Measurements from ENCODE around the gene ENTPD8.

ENTPD8 gene

GRCh38 chr9:137449931-137450538 is 8.9 kb upstream of the ENTPD8 start:
- peak; percentile 70 for DNase-seq (ENCODE audit: low read depth)
- peak; percentile 48; the same call in 1 of the 2 replicates for TF ChIP-seq MAX (IDR thresholded peaks at IDR 0.05; ENCODE audit: low read depth, low read length)
- TF ChIP-seq MYC (IDR thresholded peaks at IDR 0.05; ENCODE audit: low read depth, low read length): no peak

DNA sequence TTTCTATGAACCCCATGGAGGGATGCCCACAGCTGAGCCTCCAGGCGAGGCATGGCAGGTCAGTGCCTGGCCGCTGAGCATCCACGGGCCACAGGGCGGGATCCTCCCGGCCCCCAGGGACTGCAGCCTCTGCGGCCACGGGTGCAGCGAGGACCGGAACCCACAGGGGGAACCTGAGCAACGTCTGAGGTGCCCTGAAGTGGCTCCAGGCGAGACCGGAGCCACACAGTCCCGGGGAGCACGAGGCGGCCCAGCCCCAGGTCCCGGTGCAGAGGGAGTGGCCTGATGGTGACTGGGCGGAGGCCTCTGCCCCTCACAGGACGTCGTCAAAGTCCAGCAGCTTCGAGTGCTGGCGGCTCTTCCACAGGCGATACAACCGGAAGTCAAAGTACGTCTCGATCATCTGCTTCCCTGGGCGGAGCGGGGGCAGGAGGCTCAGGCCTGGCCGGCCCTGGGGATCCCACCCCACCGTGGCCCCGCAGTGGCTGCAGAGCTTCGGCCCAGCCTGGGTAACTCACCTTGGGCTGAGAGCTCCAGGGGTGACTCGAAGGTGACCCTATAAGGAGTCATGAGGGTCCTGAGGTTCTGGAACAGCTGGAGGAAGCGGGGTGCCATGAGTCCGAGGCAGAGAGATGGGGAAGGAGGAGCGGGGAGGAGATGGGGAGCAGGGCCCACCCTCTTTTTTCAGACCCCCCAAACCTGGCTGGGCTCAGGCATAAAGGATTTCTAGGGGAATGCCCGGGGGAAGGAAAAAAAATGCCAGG is 8.1 kb upstream of the ENTPD8 start:
- no peak for DNase-seq (ENCODE audit: low read depth)
- no peak for TF ChIP-seq CTCF (IDR thresholded peaks at IDR 0.05; ENCODE audit: low read depth, low read length)
- no peak for TF ChIP-seq MYC (IDR thresholded peaks at IDR 0.05; ENCODE audit: low read depth, low read length)
- no peak for TF ChIP-seq MAX (IDR thresholded peaks at IDR 0.05; ENCODE audit: low read depth, low read length)
- no peak for TF ChIP-seq POLR2A (IDR thresholded peaks at IDR 0.05; ENCODE audit: extremely low read depth, insufficient read length)

More at GRCh38 chr9:137449931-137450538, 8.9 kb upstream of the ENTPD8 start:
- no peak overlapping the region for H3K4me3 ChIP-seq (ENCODE audit: low read depth, low read length)

DNA sequence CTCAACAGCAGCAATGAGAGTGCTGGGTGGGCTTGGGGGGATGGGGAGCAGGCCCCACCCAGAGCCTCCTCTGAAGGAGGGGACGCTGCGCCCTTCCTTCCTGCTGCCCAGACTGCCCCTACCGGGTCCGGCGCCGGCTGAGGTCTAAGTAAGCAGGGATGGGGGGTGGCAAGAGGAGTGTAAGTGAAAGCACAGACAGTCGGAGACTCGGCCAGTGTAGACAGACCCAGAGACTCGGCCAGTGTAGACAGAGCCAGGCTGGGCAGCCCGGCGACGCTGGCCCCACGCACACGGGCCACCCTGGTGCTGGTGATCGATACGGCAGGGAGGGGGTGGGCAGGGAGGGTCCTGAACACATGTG is 7.4 kb upstream of the ENTPD8 start:
- no peak for DNase-seq (ENCODE audit: low read depth)
- TF ChIP-seq MAX (IDR thresholded peaks at IDR 0.05; ENCODE audit: low read depth, low read length) (no peak), CTCF (IDR thresholded peaks at IDR 0.05; ENCODE audit: low read depth, low read length) (no peak), POLR2A (IDR thresholded peaks at IDR 0.05; ENCODE audit: extremely low read depth, insufficient read length) (no peak), MYC (IDR thresholded peaks at IDR 0.05; ENCODE audit: low read depth, low read length) (no peak)
- H3K4me3 ChIP-seq (ENCODE audit: low read depth, low read length): no peak overlapping the region

More for the DNA sequence above, 8.1 kb upstream of the ENTPD8 start:
- H3K4me3 ChIP-seq (ENCODE audit: low read depth, low read length): no peak overlapping the region

GRCh38 chr9:137447722-137448601 is 6.8 kb upstream of the ENTPD8 start:
- TF ChIP-seq MYC (IDR thresholded peaks at IDR 0.05; ENCODE audit: low read depth, low read length) (no peak), POLR2A (IDR thresholded peaks at IDR 0.05; ENCODE audit: extremely low read depth, insufficient read length) (no peak), CTCF (IDR thresholded peaks at IDR 0.05; ENCODE audit: low read depth, low read length) (no peak), MAX (IDR thresholded peaks at IDR 0.05; ENCODE audit: low read depth, low read length) (no peak)
- H3K4me3 ChIP-seq (ENCODE audit: low read depth, low read length): no peak overlapping the region
- no peak for DNase-seq (ENCODE audit: low read depth)

DNA sequence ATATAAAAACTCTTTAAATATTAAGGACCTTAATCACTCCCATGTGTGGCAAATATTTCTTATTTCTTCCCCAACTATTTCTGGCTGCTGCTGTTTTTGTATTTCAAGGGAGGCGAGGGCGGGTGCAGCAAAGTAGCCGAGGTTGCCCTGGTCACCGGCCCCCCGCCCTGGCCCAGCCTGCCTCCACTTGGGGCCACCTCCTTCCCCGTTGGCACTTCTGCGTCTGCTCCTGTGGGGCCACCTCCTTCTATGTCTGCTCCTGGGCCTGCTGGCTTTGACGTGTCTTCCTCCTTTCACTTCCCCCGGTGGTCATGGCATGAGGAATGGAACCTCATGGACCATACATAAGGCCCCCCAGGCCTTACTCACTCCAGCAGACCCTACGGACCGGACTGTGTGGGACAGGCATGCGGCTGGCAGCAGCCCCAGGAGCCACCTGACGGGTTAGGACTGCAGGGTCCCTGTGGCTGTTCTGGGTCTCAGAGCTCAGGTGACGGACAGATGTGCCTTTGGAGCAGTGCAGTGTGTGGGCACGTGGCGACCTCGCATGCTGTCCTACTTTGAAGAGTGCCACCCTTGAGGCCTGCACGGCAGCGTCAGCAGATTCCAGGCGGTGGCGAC is 5.8 kb upstream of the ENTPD8 start:
- no peak overlapping the region for H3K4me3 ChIP-seq (ENCODE audit: low read depth, low read length)
- DNase-seq (ENCODE audit: low read depth): no peak
- TF ChIP-seq CTCF (IDR thresholded peaks at IDR 0.05; ENCODE audit: low read depth, low read length) (no peak), POLR2A (IDR thresholded peaks at IDR 0.05; ENCODE audit: extremely low read depth, insufficient read length) (no peak), MYC (IDR thresholded peaks at IDR 0.05; ENCODE audit: low read depth, low read length) (no peak), MAX (IDR thresholded peaks at IDR 0.05; ENCODE audit: low read depth, low read length) (no peak)
